ENCODE data around the gene CD302.

GRCh38 chr2:159759577-159759976, 38.4 kb downstream of the CD302 start:
- TF ChIP-seq CTCF (IDR thresholded peaks at IDR 0.05) (no peak), POLR2A (IDR thresholded peaks at IDR 0.05) (no peak)

Measured in ovary (tissue), 3 donors.